Measurements from ENCODE around the gene CHMP1B.

CHMP1B gene

GRCh38 chr18:11899063-11899462, 47.9 kb downstream of the CHMP1B start:
- H3K4me3 ChIP-seq (ENCODE audit: low read depth, low read length) = no peak overlapping the region

- H3K4me3 ChIP-seq (ENCODE audit: low read depth, low read length) = no peak overlapping the region
Observed at GRCh38 chr18:11901826-11902438, 50.7 kb downstream of the CHMP1B start.

GRCh38 chr18:11902522-11903292, 51.5 kb downstream of the CHMP1B start:
- no peak overlapping the region for H3K4me3 ChIP-seq (ENCODE audit: low read depth, low read length)

Data from iPS-11a (cell line).